ENCODE measurements around the gene STAT2. TPM values are rescaled to one million over a fixed set of nuclear protein-coding genes. Genes with fewer than 3 reads are reported as not detected.

The STAT2 gene
- total RNA-seq, 1 donor from 2014 or later = 188 TPM

DNA sequence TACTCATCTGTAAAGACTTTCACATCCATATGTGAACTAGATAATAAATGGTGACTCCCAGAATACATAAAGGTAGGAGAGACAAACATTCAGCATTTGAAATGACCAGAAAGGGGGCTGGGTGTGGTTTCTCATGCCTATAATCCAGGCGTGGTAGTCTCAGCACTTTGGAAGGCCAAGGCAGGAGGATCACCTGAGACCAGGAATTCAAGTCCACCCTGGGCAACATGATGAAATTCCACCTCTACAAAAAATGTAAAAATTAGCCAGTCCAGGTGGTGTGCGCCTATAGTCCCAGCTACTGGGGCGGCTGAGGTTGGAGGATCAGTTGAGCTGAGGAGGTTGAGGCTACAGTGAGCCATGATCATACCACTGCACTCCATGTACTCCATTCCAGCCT, 55.6 kb downstream of the STAT2 start:
- H3K4me1 Mint-ChIP-seq = peaks cover 13% of the 10 kb centered on the region
- TF ChIP-seq, protein P1, sequence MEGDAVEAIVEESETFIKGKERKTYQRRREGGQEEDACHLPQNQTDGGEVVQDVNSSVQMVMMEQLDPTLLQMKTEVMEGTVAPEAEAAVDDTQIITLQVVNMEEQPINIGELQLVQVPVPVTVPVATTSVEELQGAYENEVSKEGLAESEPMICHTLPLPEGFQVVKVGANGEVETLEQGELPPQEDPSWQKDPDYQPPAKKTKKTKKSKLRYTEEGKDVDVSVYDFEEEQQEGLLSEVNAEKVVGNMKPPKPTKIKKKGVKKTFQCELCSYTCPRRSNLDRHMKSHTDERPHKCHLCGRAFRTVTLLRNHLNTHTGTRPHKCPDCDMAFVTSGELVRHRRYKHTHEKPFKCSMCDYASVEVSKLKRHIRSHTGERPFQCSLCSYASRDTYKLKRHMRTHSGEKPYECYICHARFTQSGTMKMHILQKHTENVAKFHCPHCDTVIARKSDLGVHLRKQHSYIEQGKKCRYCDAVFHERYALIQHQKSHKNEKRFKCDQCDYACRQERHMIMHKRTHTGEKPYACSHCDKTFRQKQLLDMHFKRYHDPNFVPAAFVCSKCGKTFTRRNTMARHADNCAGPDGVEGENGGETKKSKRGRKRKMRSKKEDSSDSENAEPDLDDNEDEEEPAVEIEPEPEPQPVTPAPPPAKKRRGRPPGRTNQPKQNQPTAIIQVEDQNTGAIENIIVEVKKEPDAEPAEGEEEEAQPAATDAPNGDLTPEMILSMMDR (IDR thresholded peaks at IDR 0.05; ENCODE audit: unreplicated experiment) = no peak
- no peak for DNase-seq (ENCODE audit: low spot score in 2 of 2, unreplicated experiment in 2 of 2)
- H3K4me3 Mint-ChIP-seq = no peak overlapping the region
- H3K27me3 Mint-ChIP-seq (ENCODE audit: low read depth) = no peaks in the 10 kb centered on the region
- peaks cover 13% of the 10 kb centered on the region for H3K36me3 Mint-ChIP-seq
- no peaks in the 10 kb centered on the region for H3K9me3 Mint-ChIP-seq
- H3K27ac Mint-ChIP-seq = no peak overlapping the region

DNA sequence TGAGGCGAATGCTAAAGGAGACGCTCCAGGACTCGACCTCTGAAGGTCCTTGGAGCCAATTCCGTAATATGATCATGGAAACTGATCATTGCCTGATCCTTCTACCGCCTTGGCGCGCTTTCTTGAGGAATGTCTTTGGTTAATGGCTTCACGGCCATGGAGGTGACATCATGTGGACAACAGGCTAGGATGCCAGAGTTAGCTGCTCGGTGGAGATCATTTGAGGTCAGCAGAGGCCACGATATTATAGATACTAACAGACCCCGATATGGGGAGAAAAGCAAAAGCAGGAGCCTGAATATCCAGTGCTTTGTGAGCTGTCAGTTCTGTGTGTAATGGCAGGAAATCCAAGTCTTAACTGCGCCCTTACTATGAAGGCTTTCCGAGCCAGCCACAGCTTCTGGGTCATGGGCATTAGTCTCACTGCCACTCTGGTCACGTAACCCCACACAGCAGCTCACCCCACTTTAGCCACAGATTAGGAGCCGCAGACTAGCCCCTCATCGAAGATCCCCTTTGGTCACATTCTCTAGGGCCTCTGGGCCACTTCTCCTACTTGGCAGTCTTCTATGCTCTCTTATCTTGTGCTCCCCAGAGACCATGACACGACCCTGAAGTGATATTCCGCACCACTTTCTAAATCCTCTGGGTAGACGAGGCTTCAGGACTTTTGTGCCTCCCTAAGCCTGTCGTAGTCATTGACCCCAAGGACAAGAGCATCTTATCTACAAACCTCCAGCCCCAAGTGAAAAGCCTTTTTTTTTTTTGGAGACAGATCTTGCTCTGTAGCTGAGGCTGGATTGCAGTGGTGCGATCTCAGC, 59.1 kb downstream of the STAT2 start:
- Mint-ChIP-seq H3K9me3 (no peaks in the 10 kb centered on the region), H3K27ac (peak overlapping the region; percentile 92), H3K36me3 (peaks cover 9% of the 10 kb centered on the region), H3K27me3 (ENCODE audit: low read depth) (no peaks in the 10 kb centered on the region), H3K4me1 (peaks cover 25% of the 10 kb centered on the region), H3K4me3 (peak overlapping the region; percentile 93)
- no peak for DNase-seq (ENCODE audit: low spot score in 2 of 2, unreplicated experiment in 2 of 2)
- TF ChIP-seq, protein P1 (IDR thresholded peaks at IDR 0.05; ENCODE audit: unreplicated experiment) = no peak

DNA sequence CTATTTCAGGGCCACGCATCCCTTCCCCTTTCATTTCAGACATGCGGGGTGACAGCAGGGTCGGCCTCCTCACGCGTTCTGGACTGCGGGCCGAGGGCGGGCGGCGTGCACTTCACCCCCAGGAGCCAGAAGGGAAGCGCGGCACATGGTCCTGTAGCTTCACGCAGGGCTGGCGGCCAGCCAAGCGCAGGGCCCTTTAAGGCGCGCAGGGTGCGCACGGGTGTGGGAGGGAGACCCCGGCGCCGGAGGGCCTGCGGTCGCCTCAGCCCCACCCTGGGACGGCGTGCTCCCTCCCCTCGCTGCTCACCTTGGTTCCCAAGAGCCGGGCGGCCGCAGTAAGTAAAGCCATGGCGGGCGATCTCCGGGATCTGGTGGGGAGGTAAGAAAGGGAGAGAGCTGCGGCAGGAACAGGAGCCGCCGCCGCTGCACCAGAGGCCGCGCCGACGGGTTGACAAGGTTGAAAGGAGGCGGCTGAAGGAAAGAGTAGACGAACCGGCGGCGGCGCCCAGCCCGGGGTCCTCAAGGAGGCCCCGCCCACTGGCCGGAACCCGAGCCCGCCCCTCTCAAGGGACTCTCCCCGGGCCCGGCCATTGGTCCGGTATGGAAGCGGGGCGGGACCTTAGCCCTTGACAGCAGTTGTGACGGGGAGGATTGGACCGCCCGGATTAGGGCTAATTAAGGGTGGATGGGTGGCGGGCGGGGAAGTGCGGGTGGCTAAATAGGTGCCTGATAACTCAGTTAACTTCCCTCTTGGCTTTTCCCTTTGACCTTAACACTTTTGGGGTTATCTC, 59.9 kb downstream of the STAT2 start, which contains the start of gene CS:
Gene CS (minus strand): TSS at position 478 of the 791 bp plus-strand sequence. CDS start 129 bp downstream, at position 349.
- no peaks in the 10 kb centered on the region for H3K27me3 Mint-ChIP-seq (ENCODE audit: low read depth)
- peak within 1 kb of the TSS; percentile 93 for H3K4me3 Mint-ChIP-seq
- peaks cover 6% of the 10 kb centered on the region for H3K36me3 Mint-ChIP-seq
- peak within 1 kb of the TSS; percentile 92 for H3K27ac Mint-ChIP-seq
- DNase-seq (ENCODE audit: low spot score in 2 of 2, unreplicated experiment in 2 of 2) = peak; percentile 97
- H3K4me1 Mint-ChIP-seq = peaks cover 25% of the 10 kb centered on the region
- H3K9me3 Mint-ChIP-seq = no peaks in the 10 kb centered on the region
- TF ChIP-seq, protein P1 (IDR thresholded peaks at IDR 0.05; ENCODE audit: unreplicated experiment) = no peak

DNA sequence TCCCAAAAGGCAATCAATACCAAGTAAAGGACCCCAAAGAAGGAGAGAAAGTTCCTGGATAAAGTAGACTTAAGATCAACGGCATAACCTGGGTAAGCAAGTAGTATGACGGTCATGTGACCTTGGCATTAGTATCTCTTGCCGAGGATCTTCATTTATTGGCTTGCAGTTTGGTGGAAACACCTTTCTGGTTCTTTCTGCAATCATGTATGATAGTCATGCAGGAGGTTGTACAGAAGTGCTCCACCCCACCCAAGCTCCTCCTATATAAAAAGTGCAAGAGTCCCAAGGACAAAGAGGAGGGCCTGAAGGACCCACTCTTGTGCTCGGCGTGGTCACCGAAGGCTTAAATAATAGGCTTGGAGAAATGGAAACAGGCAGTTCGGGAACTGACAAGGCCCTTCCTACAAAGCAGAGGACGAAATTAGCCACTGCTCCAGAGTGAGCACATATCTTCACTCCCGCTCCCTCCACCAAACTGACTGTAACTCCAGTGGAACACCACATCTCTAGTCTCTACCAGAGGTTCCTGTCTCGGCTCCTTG, 60.5 kb downstream of the STAT2 start:
- peak overlapping the region; percentile 92 for H3K27ac Mint-ChIP-seq
- H3K9me3 Mint-ChIP-seq = no peaks in the 10 kb centered on the region
- peaks cover 4% of the 10 kb centered on the region for H3K36me3 Mint-ChIP-seq
- TF ChIP-seq, protein P1 (IDR thresholded peaks at IDR 0.05; ENCODE audit: unreplicated experiment) = no peak
- H3K27me3 Mint-ChIP-seq (ENCODE audit: low read depth) = no peaks in the 10 kb centered on the region
- H3K4me1 Mint-ChIP-seq = peaks cover 25% of the 10 kb centered on the region
- no peak for DNase-seq (ENCODE audit: low spot score in 2 of 2, unreplicated experiment in 2 of 2)
- H3K4me3 Mint-ChIP-seq = peak overlapping the region; percentile 93

DNA sequence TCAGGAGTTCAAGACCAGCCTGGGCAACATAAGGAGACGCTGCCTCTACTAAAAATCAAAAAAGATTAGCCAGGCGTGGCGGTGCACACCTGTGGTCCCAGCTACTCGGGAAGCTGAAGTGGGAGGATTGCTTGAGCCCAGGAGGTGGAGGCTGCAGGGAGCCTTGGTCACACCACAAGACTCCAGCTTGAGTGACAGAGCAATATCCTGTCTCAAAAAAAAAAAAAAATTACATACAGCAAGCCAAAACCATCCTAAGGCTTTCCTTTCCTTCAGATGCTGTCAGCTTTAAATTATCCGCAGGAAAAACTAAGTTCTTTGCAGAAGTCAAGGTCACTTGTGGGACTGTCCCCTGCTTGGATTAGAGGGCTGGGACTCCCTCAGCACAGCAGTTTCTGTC, 61.1 kb downstream of the STAT2 start:
- Mint-ChIP-seq H3K36me3 (peaks cover 1% of the 10 kb centered on the region), H3K9me3 (no peaks in the 10 kb centered on the region), H3K27ac (peak overlapping the region; percentile 92), H3K4me3 (peak overlapping the region; percentile 93), H3K27me3 (ENCODE audit: low read depth) (no peaks in the 10 kb centered on the region), H3K4me1 (peaks cover 25% of the 10 kb centered on the region)
- TF ChIP-seq, protein P1 (IDR thresholded peaks at IDR 0.05; ENCODE audit: unreplicated experiment) = no peak
- DNase-seq (ENCODE audit: low spot score in 2 of 2, unreplicated experiment in 2 of 2) = no peak
